Temporal lobe (tissue), 1 donor: ENCODE data around the gene TMEM74B. TPM values are rescaled to one million over a fixed set of nuclear protein-coding genes. Genes with fewer than 3 reads are reported as not detected.

Experiments
- total RNA-seq: library from RNA; depleted of rRNA; stranded (reverse); fragments of >200 nt; gene quantifications from one replicate; pipeline ENCODE4 v1.2.3, GENCODE V29; 2014

The TMEM74B gene
- total RNA-seq, 1 donor from 2014 or later, result 12.5 TPM

Other genes with a start within 250 kb of the TMEM74B start
- gene RSPO4, start 182.7 kb downstream of the TMEM74B start, total RNA-seq, result not detected
- gene PSMF1, start 66.4 kb downstream of the TMEM74B start, total RNA-seq, result 27.0 TPM
- 0.49 TPM for gene C20orf202, start 18.5 kb upstream of the TMEM74B start, total RNA-seq
- under 0.01 TPM for gene RAD21L1, start 41.1 kb upstream of the TMEM74B start, total RNA-seq
- 13.5 TPM for gene SNPH, start 81.3 kb upstream of the TMEM74B start, total RNA-seq
- gene SDCBP2, start 144.2 kb upstream of the TMEM74B start, total RNA-seq, result 2.7 TPM
- gene FKBP1A, start 208.1 kb upstream of the TMEM74B start, total RNA-seq, result 68.4 TPM